ENCODE measurements around the gene OCA2.

The OCA2 gene

GRCh38 chr15:28114721-28115622 is 15.9 kb upstream of the OCA2 start:
- H3K4me3 ChIP-seq (ENCODE audit: low read length): no peak overlapping the region
- no peaks in the 10 kb centered on the region for H3K4me1 ChIP-seq (ENCODE audit: low read length)
- no peaks in the 10 kb centered on the region for H3K79me2 ChIP-seq (ENCODE audit: low read length)
- no peaks in the 10 kb centered on the region for H3K27me3 ChIP-seq (ENCODE audit: low read depth, low read length)
- no peaks in the 10 kb centered on the region for H4K20me1 ChIP-seq (ENCODE audit: insufficient read depth, low read length)
- H3K9me3 ChIP-seq (ENCODE audit: insufficient read depth, low read length): no peaks in the 10 kb centered on the region
- H3K36me3 ChIP-seq (replicated peaks; ENCODE audit: low read depth, low read length): peaks cover 5% of the 10 kb centered on the region
- no peak overlapping the region for H3K9ac ChIP-seq (ENCODE audit: low read length)
- no peak overlapping the region for H3K4me2 ChIP-seq (ENCODE audit: low read length)
- TF ChIP-seq, protein P1, sequence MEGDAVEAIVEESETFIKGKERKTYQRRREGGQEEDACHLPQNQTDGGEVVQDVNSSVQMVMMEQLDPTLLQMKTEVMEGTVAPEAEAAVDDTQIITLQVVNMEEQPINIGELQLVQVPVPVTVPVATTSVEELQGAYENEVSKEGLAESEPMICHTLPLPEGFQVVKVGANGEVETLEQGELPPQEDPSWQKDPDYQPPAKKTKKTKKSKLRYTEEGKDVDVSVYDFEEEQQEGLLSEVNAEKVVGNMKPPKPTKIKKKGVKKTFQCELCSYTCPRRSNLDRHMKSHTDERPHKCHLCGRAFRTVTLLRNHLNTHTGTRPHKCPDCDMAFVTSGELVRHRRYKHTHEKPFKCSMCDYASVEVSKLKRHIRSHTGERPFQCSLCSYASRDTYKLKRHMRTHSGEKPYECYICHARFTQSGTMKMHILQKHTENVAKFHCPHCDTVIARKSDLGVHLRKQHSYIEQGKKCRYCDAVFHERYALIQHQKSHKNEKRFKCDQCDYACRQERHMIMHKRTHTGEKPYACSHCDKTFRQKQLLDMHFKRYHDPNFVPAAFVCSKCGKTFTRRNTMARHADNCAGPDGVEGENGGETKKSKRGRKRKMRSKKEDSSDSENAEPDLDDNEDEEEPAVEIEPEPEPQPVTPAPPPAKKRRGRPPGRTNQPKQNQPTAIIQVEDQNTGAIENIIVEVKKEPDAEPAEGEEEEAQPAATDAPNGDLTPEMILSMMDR (IDR thresholded peaks at IDR 0.05; ENCODE audit: low read depth, low read length): no peak
- TF ChIP-seq EZH2phosphoT487 (IDR thresholded peaks at IDR 0.05; ENCODE audit: low read depth): no peak
- H3K27ac ChIP-seq (ENCODE audit: low read length): no peak overlapping the region
- H2AFZ ChIP-seq (ENCODE audit: low read depth, low read length): no peak overlapping the region

GRCh38 chr15:28114114-28114455 is 15.0 kb upstream of the OCA2 start:
- Histone ChIP-seq H3K9ac (ENCODE audit: low read length) (no peak overlapping the region), H3K4me2 (ENCODE audit: low read length) (no peak overlapping the region), H3K79me2 (ENCODE audit: low read length) (no peaks in the 10 kb centered on the region), H4K20me1 (ENCODE audit: insufficient read depth, low read length) (no peaks in the 10 kb centered on the region), H3K4me1 (ENCODE audit: low read length) (no peaks in the 10 kb centered on the region), H3K36me3 (replicated peaks; ENCODE audit: low read depth, low read length) (peaks cover 5% of the 10 kb centered on the region), H3K9me3 (ENCODE audit: insufficient read depth, low read length) (no peaks in the 10 kb centered on the region), H3K4me3 (ENCODE audit: low read length) (no peak overlapping the region), H3K27me3 (ENCODE audit: low read depth, low read length) (no peaks in the 10 kb centered on the region), H2AFZ (ENCODE audit: low read depth, low read length) (no peak overlapping the region), H3K27ac (ENCODE audit: low read length) (no peak overlapping the region)
- no peak for TF ChIP-seq EZH2phosphoT487 (IDR thresholded peaks at IDR 0.05; ENCODE audit: low read depth)
- TF ChIP-seq, protein P1 (IDR thresholded peaks at IDR 0.05; ENCODE audit: low read depth, low read length): no peak

DNA sequence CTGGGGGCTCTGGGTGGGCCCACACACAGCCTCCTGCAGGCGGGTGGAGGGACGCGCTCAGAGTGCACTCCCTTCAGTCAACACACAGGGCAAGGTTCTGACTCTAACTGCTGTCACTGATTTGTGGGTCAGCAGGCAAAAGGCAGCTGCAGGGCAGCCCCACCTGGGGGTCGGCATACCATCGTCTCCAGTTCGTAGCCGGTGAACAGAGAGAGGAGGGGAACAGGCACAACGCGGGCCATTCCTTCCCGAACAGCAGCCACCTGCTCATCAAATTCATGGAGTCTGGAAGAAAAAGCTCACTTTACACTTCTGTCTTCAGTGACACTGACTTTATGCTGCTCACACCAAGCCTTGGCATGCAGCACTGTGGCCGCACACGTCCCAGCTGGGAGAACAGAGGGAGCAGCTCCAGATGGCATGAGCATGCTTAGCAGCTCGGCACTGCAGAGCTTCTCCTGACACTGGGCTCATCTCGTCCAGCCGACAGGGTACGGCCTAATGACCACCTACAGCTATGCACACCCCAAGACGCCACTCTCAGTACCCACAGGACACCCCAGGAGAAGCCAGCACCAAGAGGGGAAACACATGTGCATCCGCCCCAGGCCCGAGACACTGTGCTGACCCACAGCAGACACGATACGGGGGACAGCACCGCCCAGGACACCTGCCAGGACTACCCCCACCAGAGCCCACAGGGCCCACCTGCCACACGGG is 14.4 kb upstream of the OCA2 start:
- Histone ChIP-seq H3K9me3 (ENCODE audit: insufficient read depth, low read length) (no peaks in the 10 kb centered on the region), H3K36me3 (replicated peaks; ENCODE audit: low read depth, low read length) (peaks cover 5% of the 10 kb centered on the region), H3K79me2 (ENCODE audit: low read length) (no peaks in the 10 kb centered on the region), H4K20me1 (ENCODE audit: insufficient read depth, low read length) (no peaks in the 10 kb centered on the region), H3K27me3 (ENCODE audit: low read depth, low read length) (no peaks in the 10 kb centered on the region), H3K4me2 (ENCODE audit: low read length) (no peak overlapping the region), H3K4me3 (ENCODE audit: low read length) (no peak overlapping the region), H3K4me1 (ENCODE audit: low read length) (no peaks in the 10 kb centered on the region), H2AFZ (ENCODE audit: low read depth, low read length) (no peak overlapping the region), H3K27ac (ENCODE audit: low read length) (no peak overlapping the region), H3K9ac (ENCODE audit: low read length) (no peak overlapping the region)
- no peak for TF ChIP-seq EZH2phosphoT487 (IDR thresholded peaks at IDR 0.05; ENCODE audit: low read depth)
- TF ChIP-seq, protein P1 (IDR thresholded peaks at IDR 0.05; ENCODE audit: low read depth, low read length): no peak

DNA sequence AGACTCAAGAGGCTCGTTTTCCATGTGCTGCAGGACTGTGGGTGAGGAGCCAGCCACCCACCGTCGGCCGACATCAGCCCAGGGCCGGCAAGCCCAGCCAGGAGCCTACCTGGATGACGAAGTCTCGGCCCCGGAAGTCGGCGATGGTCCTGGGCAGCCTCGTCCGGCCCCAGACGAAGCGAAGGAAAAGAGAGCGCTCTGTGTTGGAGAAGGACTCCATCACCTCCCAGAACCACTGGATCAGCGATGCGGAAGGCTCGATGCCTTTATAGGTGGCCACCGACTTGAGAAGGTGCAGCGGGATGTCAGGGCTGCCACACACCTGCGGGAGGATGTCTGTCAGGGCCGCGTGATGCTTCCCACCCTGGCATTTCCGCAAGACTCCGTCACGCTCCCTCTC is 13.8 kb upstream of the OCA2 start:
- TF ChIP-seq, protein P1 (IDR thresholded peaks at IDR 0.05; ENCODE audit: low read depth, low read length): no peak
- no peak for TF ChIP-seq EZH2phosphoT487 (IDR thresholded peaks at IDR 0.05; ENCODE audit: low read depth)
- no peaks in the 10 kb centered on the region for H3K4me1 ChIP-seq (ENCODE audit: low read length)
- H4K20me1 ChIP-seq (ENCODE audit: insufficient read depth, low read length): no peaks in the 10 kb centered on the region
- H3K36me3 ChIP-seq (replicated peaks; ENCODE audit: low read depth, low read length): peaks cover 5% of the 10 kb centered on the region
- H3K27ac ChIP-seq (ENCODE audit: low read length): no peak overlapping the region
- no peak overlapping the region for H3K4me3 ChIP-seq (ENCODE audit: low read length)
- H3K79me2 ChIP-seq (ENCODE audit: low read length): no peaks in the 10 kb centered on the region
- no peak overlapping the region for H3K4me2 ChIP-seq (ENCODE audit: low read length)
- H2AFZ ChIP-seq (ENCODE audit: low read depth, low read length): no peak overlapping the region
- H3K9ac ChIP-seq (ENCODE audit: low read length): no peak overlapping the region
- no peaks in the 10 kb centered on the region for H3K9me3 ChIP-seq (ENCODE audit: insufficient read depth, low read length)
- H3K27me3 ChIP-seq (ENCODE audit: low read depth, low read length): no peaks in the 10 kb centered on the region
